ENCODE results near the gene RALGPS2.
"Not testable (repeated sequence)": the region's sequence is repeated elsewhere in the genome, so short reads cannot be mapped to it uniquely, and the experiment has no call there.

RALGPS2 gene

GRCh38 chr1:178772952-178773351 is 47.9 kb downstream of the RALGPS2 start:
- in situ Hi-C loops (cut with MboI; ENCODE audit: low sequenced_read_pairs) = loop anchor here (10.0 to 25.0 kb wide), 3 partner anchors 232 to 589 kb away; partner anchors contain the start of gene AXDND1

- in situ Hi-C loops (cut with MboI; ENCODE audit: low sequenced_read_pairs) = loop anchor here (10.0 to 25.0 kb wide), 3 partner anchors 231 to 588 kb away; partner anchors contain the start of gene AXDND1
Observed at GRCh38 chr1:178774263-178774662, 49.2 kb downstream of the RALGPS2 start.

GRCh38 chr1:178776553-178776952 is 51.5 kb downstream of the RALGPS2 start:
- in situ Hi-C loops (cut with MboI; ENCODE audit: low sequenced_read_pairs) = loop anchor here (10.0 kb wide), 1 partner anchor 228 kb away; no protein-coding TSS in a partner anchor

GRCh38 chr1:178781533-178782330 is 56.7 kb downstream of the RALGPS2 start:
- in situ Hi-C loops (cut with MboI; ENCODE audit: low sequenced_read_pairs) = no loop called here

- in situ Hi-C loops (cut with MboI; ENCODE audit: low sequenced_read_pairs) = no loop called here
Observed at GRCh38 chr1:178784131-178784536, 59.1 kb downstream of the RALGPS2 start.

GRCh38 chr1:178792394-178792793 is 67.3 kb downstream of the RALGPS2 start:
- in situ Hi-C loops (cut with MboI; ENCODE audit: low sequenced_read_pairs) = no loop called here

GRCh38 chr1:178796013-178796412 is 71.0 kb downstream of the RALGPS2 start:
- in situ Hi-C loops (cut with MboI; ENCODE audit: low sequenced_read_pairs) = no loop called here

- in situ Hi-C loops (cut with MboI; ENCODE audit: low sequenced_read_pairs) = no loop called here
Observed at GRCh38 chr1:178797590-178797989, 72.5 kb downstream of the RALGPS2 start.

- in situ Hi-C loops (cut with MboI; ENCODE audit: low sequenced_read_pairs) = no loop called here
Observed at GRCh38 chr1:178798232-178798861, 73.3 kb downstream of the RALGPS2 start.

- in situ Hi-C loops (cut with MboI; ENCODE audit: low sequenced_read_pairs) = no loop called here
Observed at GRCh38 chr1:178802873-178803272, 77.8 kb downstream of the RALGPS2 start.

- in situ Hi-C loops (cut with MboI; ENCODE audit: low sequenced_read_pairs) = no loop called here
Observed at GRCh38 chr1:178806665-178807300, 81.7 kb downstream of the RALGPS2 start.

- in situ Hi-C loops (cut with MboI; ENCODE audit: low sequenced_read_pairs) = no loop called here
Observed at GRCh38 chr1:178808529-178808928, 83.5 kb downstream of the RALGPS2 start.

- in situ Hi-C loops (cut with MboI; ENCODE audit: low sequenced_read_pairs) = no loop called here
Observed at GRCh38 chr1:178810585-178810984, 85.5 kb downstream of the RALGPS2 start.

GRCh38 chr1:178818416-178818815 is 93.4 kb downstream of the RALGPS2 start:
- in situ Hi-C loops (cut with MboI; ENCODE audit: low sequenced_read_pairs) = no loop called here

- in situ Hi-C loops (cut with MboI; ENCODE audit: low sequenced_read_pairs) = no loop called here
Observed at GRCh38 chr1:178819123-178819522, 94.1 kb downstream of the RALGPS2 start.

- in situ Hi-C loops (cut with MboI; ENCODE audit: low sequenced_read_pairs) = no loop called here
Observed at GRCh38 chr1:178821134-178821866, 96.3 kb downstream of the RALGPS2 start.

GRCh38 chr1:178825167-178825566 is 100.1 kb downstream of the RALGPS2 start:
- in situ Hi-C loops (cut with MboI; ENCODE audit: low sequenced_read_pairs) = no loop called here

GRCh38 chr1:178844436-178844835 is 119.4 kb downstream of the RALGPS2 start:
- in situ Hi-C loops (cut with MboI; ENCODE audit: low sequenced_read_pairs) = no loop called here

- in situ Hi-C loops (cut with MboI; ENCODE audit: low sequenced_read_pairs) = no loop called here
Observed at GRCh38 chr1:178846306-178846705, 121.3 kb downstream of the RALGPS2 start.

- in situ Hi-C loops (cut with MboI; ENCODE audit: low sequenced_read_pairs) = no loop called here
Observed at GRCh38 chr1:178847396-178847849, 122.4 kb downstream of the RALGPS2 start.

GRCh38 chr1:178847919-178848318 is 122.9 kb downstream of the RALGPS2 start:
- in situ Hi-C loops (cut with MboI; ENCODE audit: low sequenced_read_pairs) = not testable (repeated sequence)
